HL-60 (cell line): ENCODE results near the gene PTPN1.

Source experiments
- DNase-seq, 2 experiments: peaks; one replicate each; pipeline ENCODE4 v3.0.0-alpha.2; 2010 to 2020; ENCODE audit warnings: low read depth in 1 of 2, low spot score in 1 of 2
- H3K27ac ChIP-seq: fragments of 250-450 bp; sonication (Bioruptor Pico); replicated peaks from 2 replicates; pipeline ENCODE4 v1.5.1; 2020; ENCODE audit warnings: mild to moderate bottlenecking, moderate library complexity
- H3K27me3 ChIP-seq: fragments of 250-450 bp; sonication (Bioruptor Pico); 2 replicates; pipeline ENCODE4 v1.5.1; 2021; ENCODE audit warnings: mild to moderate bottlenecking, moderate library complexity; ENCODE audit not compliant: insufficient read depth, poor library complexity, severe bottlenecking
- H3K4me3 ChIP-seq: replicated peaks from 2 replicates; pipeline ENCODE4 v1.5.1; 2011; ENCODE audit warnings: mild to moderate bottlenecking, control low read depth, low read length; ENCODE audit not compliant: insufficient read depth
- CTCF ChIP-seq: IDR thresholded peaks from one replicate; pipeline ENCODE4 v1.5.1; 2011; ENCODE audit warnings: low read length, control low read depth, inconsistent platforms; ENCODE audit not compliant: insufficient read depth
- GABPA ChIP-seq: IDR thresholded peaks from 2 replicates; pipeline ENCODE4 v1.6.1; 2012; ENCODE audit warnings: low read depth
- POLR2AphosphoS5 ChIP-seq: IDR thresholded peaks from 2 replicates; pipeline ENCODE4 v1.6.1; 2012; ENCODE audit warnings: low read depth
- REST ChIP-seq: IDR thresholded peaks from 2 replicates; pipeline ENCODE4 v1.6.1; 2012; ENCODE audit warnings: low read depth; ENCODE audit not compliant: insufficient replicate concordance
- SPI1 ChIP-seq: IDR thresholded peaks from 2 replicates; pipeline ENCODE4 v1.6.1; 2012; ENCODE audit warnings: low read depth, mild to moderate bottlenecking, borderline replicate concordance

Gene PTPN1

GRCh38 chr20:50468378-50468798, 41.8 kb upstream of the PTPN1 start:
- H3K4me3 ChIP-seq, result no peak overlapping the region
- H3K27ac ChIP-seq, result no peak overlapping the region
- no peak for DNase-seq
- H3K27me3 ChIP-seq, result no peaks in the 10 kb centered on the region
- TF ChIP-seq SPI1 (no peak), GABPA (no peak), REST (no peak), POLR2AphosphoS5 (no peak), CTCF (no peak)

GRCh38 chr20:50469176-50469723, 40.9 kb upstream of the PTPN1 start:
- DNase-seq, result no peak
- H3K4me3 ChIP-seq, result no peak overlapping the region
- H3K27ac ChIP-seq, result no peak overlapping the region
- H3K27me3 ChIP-seq, result no peaks in the 10 kb centered on the region
- TF ChIP-seq SPI1 (no peak), CTCF (no peak), GABPA (no peak), POLR2AphosphoS5 (no peak), REST (no peak)

GRCh38 chr20:50469796-50470195, 40.4 kb upstream of the PTPN1 start:
- H3K27ac ChIP-seq, result no peak overlapping the region

More at GRCh38 chr20:50469796-50470195, 40.4 kb upstream of the PTPN1 start:
- no peak overlapping the region for H3K4me3 ChIP-seq
- DNase-seq, result no peak
- H3K27me3 ChIP-seq, result no peaks in the 10 kb centered on the region
- TF ChIP-seq CTCF, result no peak
- TF ChIP-seq REST, result no peak
- TF ChIP-seq SPI1, result no peak
- TF ChIP-seq GABPA, result no peak
- TF ChIP-seq POLR2AphosphoS5, result no peak
